Loucy (cell line): ENCODE measurements around the gene JKAMP.

Experiments
- EZH2phosphoT487 ChIP-seq: fragments of 200-600 bp; IDR thresholded peaks from 2 replicates; pipeline ENCODE4 v1.6.1; 2018; ENCODE audit warnings: antibody characterized with exemption, mild to moderate bottlenecking, moderate library complexity, borderline replicate concordance
- TF ChIP-seq, protein P1 (sequence below): fragments of 200-600 bp; sonication (generic); conservative IDR thresholded peaks from 2 replicates; pipeline ENCODE4 v1.5.1; 2014; ENCODE audit warnings: mild to moderate bottlenecking, antibody characterized with exemption, low read length

DNA sequence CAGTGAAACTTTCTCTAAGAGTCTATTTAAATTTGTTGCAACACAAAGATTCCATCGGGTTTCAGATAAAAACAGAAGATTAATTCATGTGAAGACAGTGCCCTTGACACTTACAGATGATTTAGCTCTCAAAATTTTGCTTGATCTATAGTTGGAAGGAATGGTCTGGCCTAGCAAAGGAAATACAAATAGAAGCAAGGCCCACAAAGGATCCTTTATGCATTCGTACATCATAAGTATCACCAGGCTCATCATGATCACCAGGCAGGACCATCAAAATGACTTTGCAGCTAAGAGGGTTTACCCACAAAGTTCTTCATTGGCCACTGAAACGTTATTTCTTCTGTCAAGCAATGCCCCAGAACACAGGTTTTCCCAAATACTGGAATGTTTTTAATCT is 24.8 kb downstream of the JKAMP start:
- TF ChIP-seq, protein P1, sequence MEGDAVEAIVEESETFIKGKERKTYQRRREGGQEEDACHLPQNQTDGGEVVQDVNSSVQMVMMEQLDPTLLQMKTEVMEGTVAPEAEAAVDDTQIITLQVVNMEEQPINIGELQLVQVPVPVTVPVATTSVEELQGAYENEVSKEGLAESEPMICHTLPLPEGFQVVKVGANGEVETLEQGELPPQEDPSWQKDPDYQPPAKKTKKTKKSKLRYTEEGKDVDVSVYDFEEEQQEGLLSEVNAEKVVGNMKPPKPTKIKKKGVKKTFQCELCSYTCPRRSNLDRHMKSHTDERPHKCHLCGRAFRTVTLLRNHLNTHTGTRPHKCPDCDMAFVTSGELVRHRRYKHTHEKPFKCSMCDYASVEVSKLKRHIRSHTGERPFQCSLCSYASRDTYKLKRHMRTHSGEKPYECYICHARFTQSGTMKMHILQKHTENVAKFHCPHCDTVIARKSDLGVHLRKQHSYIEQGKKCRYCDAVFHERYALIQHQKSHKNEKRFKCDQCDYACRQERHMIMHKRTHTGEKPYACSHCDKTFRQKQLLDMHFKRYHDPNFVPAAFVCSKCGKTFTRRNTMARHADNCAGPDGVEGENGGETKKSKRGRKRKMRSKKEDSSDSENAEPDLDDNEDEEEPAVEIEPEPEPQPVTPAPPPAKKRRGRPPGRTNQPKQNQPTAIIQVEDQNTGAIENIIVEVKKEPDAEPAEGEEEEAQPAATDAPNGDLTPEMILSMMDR: no peak
- TF ChIP-seq EZH2phosphoT487: no peak
